OCI-LY3 (cell line): ENCODE measurements around the gene AK2.

ENCODE experiments used
- H2AFZ ChIP-seq: fragments of 200-600, 300-600 bp; shearing (Covaris generic); 2 replicates; pipeline ENCODE4 v1.6.0; 2014; ENCODE audit warnings: antibody characterized with exemption, low read depth, low read length
- H3K27ac ChIP-seq: fragments of 200-600, 300-600 bp; sonication (generic); 2 replicates; pipeline ENCODE4 v1.5.1; 2014; ENCODE audit warnings: mild to moderate bottlenecking, low read length, moderate library complexity, mixed read lengths
- H3K27me3 ChIP-seq: fragments of 200-600, 300-600 bp; sonication (generic); 2 replicates; pipeline ENCODE4 v1.6.1; 2014; ENCODE audit warnings: low read depth, low read length, mixed read lengths
- H3K36me3 ChIP-seq: fragments of 200-600, 300-600 bp; sonication (generic); replicated peaks from 2 replicates; pipeline ENCODE3; 2014; ENCODE audit warnings: low read depth, low read length, mixed read lengths
- H3K4me1 ChIP-seq: fragments of 300-600, 200-600 bp; sonication (generic); 2 replicates; pipeline ENCODE4 v1.6.1; 2014; ENCODE audit warnings: low read length, mixed read lengths
- H3K4me2 ChIP-seq: fragments of 200-600, 300-600 bp; sonication (generic); 2 replicates; pipeline ENCODE4 v1.6.1; 2014; ENCODE audit warnings: low read length, mixed read lengths
- H3K4me3 ChIP-seq: fragments of 300-600, 200-600 bp; sonication (generic); 2 replicates; pipeline ENCODE4 v1.5.1; 2014; ENCODE audit warnings: antibody characterized with exemption, mild to moderate bottlenecking, low read length, moderate library complexity
- H3K79me2 ChIP-seq: fragments of 300-600, 200-600 bp; shearing (Covaris generic); 2 replicates; pipeline ENCODE4 v1.6.1; 2014; ENCODE audit warnings: mild to moderate bottlenecking, low read length, mixed read lengths
- H3K9ac ChIP-seq: fragments of 300-600, 200-600 bp; shearing (Covaris generic); 2 replicates; pipeline ENCODE4 v1.6.0; 2014; ENCODE audit warnings: mild to moderate bottlenecking, low read length, moderate library complexity
- H3K9me3 ChIP-seq: fragments of 200-600, 300-600 bp; shearing (Covaris generic); 2 replicates; pipeline ENCODE4 v1.6.1; 2014; ENCODE audit warnings: low read length, mixed read lengths; ENCODE audit not compliant: insufficient read depth
- H4K20me1 ChIP-seq: fragments of 200-600, 300-600 bp; sonication (generic); 2 replicates; pipeline ENCODE4 v1.6.1; 2016; ENCODE audit warnings: low read length, mixed read lengths; ENCODE audit not compliant: insufficient read depth
- EZH2phosphoT487 ChIP-seq: fragments of 200-600 bp; shearing (Covaris generic); IDR thresholded peaks from 2 replicates; pipeline ENCODE4 v1.6.1; 2018; ENCODE audit warnings: antibody characterized with exemption, mixed run types, low read depth
- TF ChIP-seq, protein P1 (sequence below): fragments of 200-600, 300-600 bp; sonication (generic); IDR thresholded peaks from 2 replicates; pipeline ENCODE4 v1.5.1; 2014; ENCODE audit warnings: antibody characterized with exemption, low read length, low read depth

Gene AK2

GRCh38 chr1:32984455-32985171 lies 52.1 kb downstream of the AK2 start:
- Histone ChIP-seq H3K36me3 (no peaks in the 10 kb centered on the region), H2AFZ (0 out of 2 replicates have a peak overlapping the region, but pooled peaks have one; percentile 36), H3K27me3 (no peaks in the 10 kb centered on the region), H3K79me2 (no peaks in the 10 kb centered on the region), H3K9me3 (no peaks in the 10 kb centered on the region), H3K4me3 (peak overlapping the region; percentile 40; the same call in 1 of the 2 replicates), H3K9ac (peak overlapping the region; percentile 64), H3K4me1 (peaks cover 75% of the 10 kb centered on the region), H4K20me1 (no peaks in the 10 kb centered on the region), H3K27ac (peak overlapping the region; percentile 97), H3K4me2 (peak overlapping the region; percentile 59)
- TF ChIP-seq EZH2phosphoT487: no peak
- TF ChIP-seq, protein P1, sequence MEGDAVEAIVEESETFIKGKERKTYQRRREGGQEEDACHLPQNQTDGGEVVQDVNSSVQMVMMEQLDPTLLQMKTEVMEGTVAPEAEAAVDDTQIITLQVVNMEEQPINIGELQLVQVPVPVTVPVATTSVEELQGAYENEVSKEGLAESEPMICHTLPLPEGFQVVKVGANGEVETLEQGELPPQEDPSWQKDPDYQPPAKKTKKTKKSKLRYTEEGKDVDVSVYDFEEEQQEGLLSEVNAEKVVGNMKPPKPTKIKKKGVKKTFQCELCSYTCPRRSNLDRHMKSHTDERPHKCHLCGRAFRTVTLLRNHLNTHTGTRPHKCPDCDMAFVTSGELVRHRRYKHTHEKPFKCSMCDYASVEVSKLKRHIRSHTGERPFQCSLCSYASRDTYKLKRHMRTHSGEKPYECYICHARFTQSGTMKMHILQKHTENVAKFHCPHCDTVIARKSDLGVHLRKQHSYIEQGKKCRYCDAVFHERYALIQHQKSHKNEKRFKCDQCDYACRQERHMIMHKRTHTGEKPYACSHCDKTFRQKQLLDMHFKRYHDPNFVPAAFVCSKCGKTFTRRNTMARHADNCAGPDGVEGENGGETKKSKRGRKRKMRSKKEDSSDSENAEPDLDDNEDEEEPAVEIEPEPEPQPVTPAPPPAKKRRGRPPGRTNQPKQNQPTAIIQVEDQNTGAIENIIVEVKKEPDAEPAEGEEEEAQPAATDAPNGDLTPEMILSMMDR: no peak

DNA sequence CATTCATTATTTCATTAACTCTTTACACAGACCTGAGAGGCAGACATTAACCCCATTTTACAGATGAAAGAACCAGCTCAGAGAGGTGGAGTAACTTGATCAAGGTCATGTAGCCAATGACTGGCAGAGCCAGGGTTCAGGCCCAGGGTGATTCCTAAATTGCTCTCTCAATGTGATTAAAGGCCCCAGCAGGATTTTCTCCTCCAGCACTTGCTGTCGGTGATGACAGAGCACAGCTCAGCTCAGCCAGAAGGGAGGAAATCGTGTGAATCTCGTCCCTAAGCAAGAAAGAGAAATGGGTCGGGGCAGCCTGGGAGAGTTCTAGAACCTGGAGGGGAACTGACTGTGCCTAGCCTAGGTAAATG lies 52.6 kb downstream of the AK2 start:
- Histone ChIP-seq H3K9ac (peak overlapping the region; percentile 63), H3K4me1 (peaks cover 76% of the 10 kb centered on the region), H4K20me1 (no peaks in the 10 kb centered on the region), H3K4me2 (peak overlapping the region; percentile 59), H2AFZ (0 out of 2 replicates have a peak overlapping the region, but pooled peaks have one; percentile 36), H3K27me3 (no peaks in the 10 kb centered on the region), H3K79me2 (no peaks in the 10 kb centered on the region), H3K27ac (peak overlapping the region; percentile 97), H3K4me3 (0 out of 2 replicates have a peak overlapping the region, but pooled peaks have one; percentile 12), H3K9me3 (no peaks in the 10 kb centered on the region), H3K36me3 (no peaks in the 10 kb centered on the region)
- no peak for TF ChIP-seq EZH2phosphoT487
- TF ChIP-seq, protein P1: no peak

GRCh38 chr1:32983020-32983419 lies 53.7 kb downstream of the AK2 start:
- Histone ChIP-seq H3K79me2 (no peaks in the 10 kb centered on the region), H3K4me2 (no peak overlapping the region), H3K27ac (peak overlapping the region; percentile 97), H2AFZ (no peak overlapping the region), H3K9me3 (no peaks in the 10 kb centered on the region), H3K27me3 (no peaks in the 10 kb centered on the region), H3K9ac (no peak overlapping the region), H3K4me1 (peaks cover 76% of the 10 kb centered on the region), H3K4me3 (no peak overlapping the region), H3K36me3 (no peaks in the 10 kb centered on the region), H4K20me1 (no peaks in the 10 kb centered on the region)
- TF ChIP-seq, protein P1: no peak
- no peak for TF ChIP-seq EZH2phosphoT487

GRCh38 chr1:32981003-32981901 lies 55.4 kb downstream of the AK2 start:
- H3K4me2 ChIP-seq: peak overlapping the region; percentile 97
- peak overlapping the region; percentile 83 for H3K9ac ChIP-seq
- no peaks in the 10 kb centered on the region for H3K79me2 ChIP-seq
- H3K4me3 ChIP-seq: peak overlapping the region; percentile 72
- no peaks in the 10 kb centered on the region for H3K9me3 ChIP-seq
- H3K27ac ChIP-seq: peak overlapping the region; percentile 97
- no peaks in the 10 kb centered on the region for H4K20me1 ChIP-seq
- no peaks in the 10 kb centered on the region for H3K36me3 ChIP-seq
- no peak overlapping the region for H2AFZ ChIP-seq
- TF ChIP-seq EZH2phosphoT487: no peak
- TF ChIP-seq, protein P1: no peak
- H3K4me1 ChIP-seq: peaks cover 66% of the 10 kb centered on the region
- no peaks in the 10 kb centered on the region for H3K27me3 ChIP-seq
